ENCODE data around the gene PTPRN2.

Gene PTPRN2

DNA sequence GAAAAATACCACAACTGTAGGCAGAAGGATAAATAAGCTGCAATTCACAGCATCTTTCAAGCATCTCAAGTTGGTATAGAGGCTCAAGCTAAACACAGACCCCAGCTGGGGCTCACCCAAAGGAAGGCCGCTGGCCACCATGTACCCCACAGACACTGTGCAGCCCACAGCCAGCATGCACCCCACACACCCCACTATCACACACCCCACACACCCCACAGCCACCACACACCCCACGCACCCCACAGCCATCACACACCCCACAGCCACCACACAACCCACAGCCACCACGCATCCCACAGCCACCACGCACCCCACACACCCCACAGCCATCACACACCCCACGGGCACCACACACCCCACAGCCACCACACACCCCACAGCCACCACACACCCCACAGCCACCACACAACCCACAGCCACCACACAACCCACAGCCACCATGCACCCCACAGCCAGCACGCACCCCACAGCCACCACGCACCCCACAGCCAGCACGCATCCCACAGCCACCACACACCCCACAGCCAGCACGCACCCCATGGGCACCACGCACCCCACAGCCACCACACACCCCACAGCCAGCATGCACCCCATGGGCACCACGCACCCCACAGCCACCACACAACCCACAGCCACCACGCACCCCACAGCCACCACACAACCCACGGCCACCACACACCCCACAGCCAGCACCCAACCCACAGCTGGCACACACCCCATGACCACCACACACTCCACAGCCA is 1036.1 kb downstream of the PTPRN2 start:
- no peak for DNase-seq (ENCODE audit: low spot score)
- TF ChIP-seq, protein P1, sequence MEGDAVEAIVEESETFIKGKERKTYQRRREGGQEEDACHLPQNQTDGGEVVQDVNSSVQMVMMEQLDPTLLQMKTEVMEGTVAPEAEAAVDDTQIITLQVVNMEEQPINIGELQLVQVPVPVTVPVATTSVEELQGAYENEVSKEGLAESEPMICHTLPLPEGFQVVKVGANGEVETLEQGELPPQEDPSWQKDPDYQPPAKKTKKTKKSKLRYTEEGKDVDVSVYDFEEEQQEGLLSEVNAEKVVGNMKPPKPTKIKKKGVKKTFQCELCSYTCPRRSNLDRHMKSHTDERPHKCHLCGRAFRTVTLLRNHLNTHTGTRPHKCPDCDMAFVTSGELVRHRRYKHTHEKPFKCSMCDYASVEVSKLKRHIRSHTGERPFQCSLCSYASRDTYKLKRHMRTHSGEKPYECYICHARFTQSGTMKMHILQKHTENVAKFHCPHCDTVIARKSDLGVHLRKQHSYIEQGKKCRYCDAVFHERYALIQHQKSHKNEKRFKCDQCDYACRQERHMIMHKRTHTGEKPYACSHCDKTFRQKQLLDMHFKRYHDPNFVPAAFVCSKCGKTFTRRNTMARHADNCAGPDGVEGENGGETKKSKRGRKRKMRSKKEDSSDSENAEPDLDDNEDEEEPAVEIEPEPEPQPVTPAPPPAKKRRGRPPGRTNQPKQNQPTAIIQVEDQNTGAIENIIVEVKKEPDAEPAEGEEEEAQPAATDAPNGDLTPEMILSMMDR (IDR thresholded peaks at IDR 0.05; ENCODE audit: extremely low read depth, insufficient read depth, missing control alignments): no peak
- in situ Hi-C loops (cut with MboI; ENCODE audit: low pct_unique_long_range_greater_than_20kb, low sequenced_read_pairs, unreplicated experiment): no loop called here

DNA sequence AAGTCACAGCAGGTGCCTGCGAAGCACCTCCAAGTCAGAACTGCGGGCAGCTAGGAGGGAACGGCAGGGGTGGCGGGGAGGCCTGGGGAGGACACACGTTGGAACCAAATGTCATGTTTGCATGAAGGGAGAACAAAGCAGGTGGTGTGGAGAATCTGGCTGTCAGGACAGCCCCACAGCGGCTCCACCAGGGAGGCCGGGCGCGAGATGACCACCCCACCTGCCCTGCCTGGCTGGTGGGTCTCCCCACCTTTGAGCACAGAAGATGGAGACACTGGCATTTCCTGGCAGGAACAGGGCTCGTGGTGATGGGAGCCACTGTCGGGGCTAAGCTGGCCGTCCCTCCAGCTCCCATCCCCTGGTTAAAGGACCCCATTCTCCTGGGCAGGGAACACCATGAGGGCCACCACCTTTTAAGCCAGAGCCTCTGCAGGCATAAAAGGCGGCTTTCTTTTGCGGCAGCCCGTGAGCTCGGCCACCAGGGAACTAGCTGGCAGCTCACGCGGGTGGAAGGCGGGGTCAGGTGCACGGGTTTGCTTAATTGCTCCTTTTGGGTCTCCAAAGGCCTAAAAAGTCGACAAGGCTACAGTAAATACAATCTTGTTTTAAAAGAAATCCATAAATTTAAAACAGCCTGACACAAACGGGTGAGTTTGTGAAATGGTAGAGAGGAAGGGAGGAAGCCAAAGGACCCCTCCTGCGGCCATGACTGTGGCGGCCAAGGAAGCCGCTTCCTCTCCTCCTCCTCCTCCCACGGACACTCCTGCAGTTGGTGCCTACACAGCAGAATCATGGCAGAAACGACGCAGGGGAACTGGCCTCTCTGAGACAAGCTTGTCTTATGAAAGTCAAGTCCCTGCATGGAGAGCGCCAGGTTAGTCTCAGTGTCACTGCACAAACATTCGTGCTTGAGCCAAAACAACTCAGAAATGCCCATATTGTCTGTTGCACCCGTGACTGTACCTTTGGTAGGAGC is 1037.0 kb downstream of the PTPRN2 start:
- in situ Hi-C loops (cut with MboI; ENCODE audit: low pct_unique_long_range_greater_than_20kb, low sequenced_read_pairs, unreplicated experiment): no loop called here

DNA sequence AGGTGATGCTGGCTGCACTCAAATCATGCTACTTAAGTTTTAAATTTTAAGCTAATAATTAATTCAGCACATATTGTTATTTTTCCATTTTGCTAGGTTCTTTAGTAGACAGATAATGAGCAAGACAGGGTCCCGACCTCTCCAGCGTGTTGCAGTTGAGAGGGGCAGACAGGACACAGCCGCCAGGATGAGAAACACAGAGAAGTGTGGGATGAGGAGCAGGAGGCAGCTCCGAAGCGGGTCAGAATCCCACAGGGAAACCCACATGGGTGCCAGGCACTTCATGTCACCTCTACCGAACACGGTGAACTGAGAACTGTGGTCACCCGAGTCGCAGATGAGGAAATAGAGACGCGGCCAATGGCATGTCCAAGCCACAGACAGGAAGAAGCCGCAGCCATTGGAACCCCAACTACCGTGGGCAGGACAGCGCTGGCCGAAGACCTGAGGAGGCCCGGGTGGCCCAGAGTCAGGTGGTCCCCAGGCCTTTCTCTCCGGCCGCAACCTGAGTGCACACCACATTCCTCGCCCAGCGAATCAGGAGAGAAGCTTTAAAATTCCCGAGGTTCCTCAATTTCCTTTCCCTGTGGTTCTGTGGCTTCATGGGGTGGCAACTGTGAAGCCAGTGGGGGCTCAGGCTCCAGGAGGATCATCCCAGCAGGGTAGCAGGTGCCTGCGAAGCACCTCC is 1037.9 kb downstream of the PTPRN2 start:
- in situ Hi-C loops (cut with MboI; ENCODE audit: low pct_unique_long_range_greater_than_20kb, low sequenced_read_pairs, unreplicated experiment): no loop called here
- TF ChIP-seq, protein P1 (IDR thresholded peaks at IDR 0.05; ENCODE audit: extremely low read depth, insufficient read depth, missing control alignments): no peak
- DNase-seq (ENCODE audit: low spot score): no peak

More for the DNA sequence above, 1037.0 kb downstream of the PTPRN2 start:
- TF ChIP-seq, protein P1 (IDR thresholded peaks at IDR 0.05; ENCODE audit: extremely low read depth, insufficient read depth, missing control alignments): no peak
- no peak for DNase-seq (ENCODE audit: low spot score)

DNA sequence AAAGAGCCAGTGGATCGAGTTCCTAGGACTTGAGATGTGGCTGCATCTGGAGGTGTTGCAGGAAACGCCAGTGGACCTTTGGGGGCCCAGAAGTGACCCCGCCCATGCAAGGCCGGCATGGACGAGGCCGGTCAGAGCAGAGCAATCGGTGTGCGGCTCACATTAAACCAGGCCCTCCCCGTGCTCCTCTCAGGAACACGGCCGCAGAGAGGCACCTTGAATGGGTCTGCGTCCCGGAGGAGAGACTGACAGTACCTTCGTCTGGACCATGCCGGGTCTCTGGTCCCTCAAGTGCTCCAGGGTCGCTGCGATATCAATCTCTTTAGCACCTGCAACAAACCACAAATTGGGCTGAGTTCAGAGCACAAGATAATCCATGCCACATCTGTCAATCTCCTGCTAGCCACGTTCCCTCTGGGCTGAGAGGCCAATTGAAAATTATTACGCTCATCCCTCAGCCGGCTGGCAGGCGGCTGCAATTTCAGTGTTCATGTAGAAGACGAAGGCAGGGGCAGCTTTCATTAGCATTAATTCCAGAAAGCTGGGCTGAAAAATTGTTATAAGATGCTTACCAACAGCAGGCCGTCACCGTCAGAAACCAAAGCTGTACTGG is 1038.8 kb downstream of the PTPRN2 start:
- TF ChIP-seq, protein P1 (IDR thresholded peaks at IDR 0.05; ENCODE audit: extremely low read depth, insufficient read depth, missing control alignments): no peak
- in situ Hi-C loops (cut with MboI; ENCODE audit: low pct_unique_long_range_greater_than_20kb, low sequenced_read_pairs, unreplicated experiment): no loop called here
- DNase-seq (ENCODE audit: low spot score): no peak

DNA sequence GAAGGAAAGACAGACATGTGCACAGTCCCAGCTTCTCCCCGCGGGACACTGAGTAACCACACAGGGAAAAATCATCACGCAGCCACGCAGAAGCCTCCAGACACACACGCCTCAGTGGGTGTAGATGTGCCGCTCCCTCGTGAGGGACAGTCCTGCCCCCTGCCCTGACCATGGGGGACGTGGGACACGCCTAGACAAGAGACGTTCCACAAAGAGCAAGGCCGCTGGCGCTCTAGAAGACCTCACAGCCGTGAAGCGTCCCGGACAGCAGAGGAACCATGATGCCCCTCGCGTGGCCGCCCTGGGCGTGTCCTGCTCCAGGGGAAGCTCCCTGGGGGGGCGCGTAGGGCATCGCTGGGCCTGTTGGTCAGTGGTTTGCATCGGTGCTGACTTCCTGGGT is 1040.0 kb downstream of the PTPRN2 start:
- in situ Hi-C loops (cut with MboI; ENCODE audit: low pct_unique_long_range_greater_than_20kb, low sequenced_read_pairs, unreplicated experiment): no loop called here
- TF ChIP-seq, protein P1 (IDR thresholded peaks at IDR 0.05; ENCODE audit: extremely low read depth, insufficient read depth, missing control alignments): no peak
- DNase-seq (ENCODE audit: low spot score): no peak

DNA sequence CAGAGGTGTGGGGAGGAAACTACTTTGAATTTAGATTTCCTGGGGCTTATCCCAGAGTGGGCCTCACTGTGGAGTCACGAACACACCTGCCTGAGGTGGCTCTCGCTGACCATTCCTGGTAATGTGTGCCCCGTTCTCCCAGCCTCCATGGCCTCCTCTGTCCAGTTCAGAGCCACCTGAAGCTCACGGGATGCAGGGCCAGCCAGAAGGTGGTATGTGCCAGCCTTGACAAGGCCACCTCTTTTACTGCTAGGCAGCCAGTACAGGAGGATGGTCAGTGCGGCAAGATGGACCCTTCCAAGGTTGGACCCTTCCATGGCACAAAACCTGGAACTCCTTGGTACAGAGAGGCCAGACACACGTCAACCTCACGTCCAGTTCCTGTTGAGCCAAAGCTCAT is 1040.5 kb downstream of the PTPRN2 start:
- in situ Hi-C loops (cut with MboI; ENCODE audit: low pct_unique_long_range_greater_than_20kb, low sequenced_read_pairs, unreplicated experiment): no loop called here
- TF ChIP-seq, protein P1 (IDR thresholded peaks at IDR 0.05; ENCODE audit: extremely low read depth, insufficient read depth, missing control alignments): no peak
- DNase-seq (ENCODE audit: low spot score): no peak
